K562 (cell line): Measurements from ENCODE around the gene NKIRAS1. TPM values are rescaled to one million over a fixed set of nuclear protein-coding genes. Genes with fewer than 3 reads are reported as not detected.
A peak's percentile ranks its signal among the peaks of the same experiment; 100 is the strongest.

ENCODE experiments used
- CEBPB ChIP-seq: fragments of 450-650 bp; IDR thresholded peaks from 2 replicates; pipeline ENCODE4 v1.6.1; 2016; ENCODE audit warnings: missing genetic modification characterization, missing compliant biosample characterization
- CEBPG ChIP-seq, 3 experiments: fragments of 200-800 bp in 1 of 3; sonication (Bioruptor generic) in 1 of 3; sonication (generic) in 1 of 3; formaldehyde crosslinking in 1 of 3; IDR thresholded peaks in 2 of 3; conservative IDR thresholded peaks in 1 of 3; 2 replicates each; pipeline versions ENCODE4 v1.6.1 to v1.8.0; 2016 to 2022; ENCODE audit warnings: missing compliant biosample characterization in 2 of 3, missing genetic modification characterization in 2 of 3, mild to moderate bottlenecking in 1 of 3, missing genetic modification reagents in 1 of 3
- CXXC5 ChIP-seq: fragments of 250-450 bp; sonication (Bioruptor Pico); IDR thresholded peaks from 2 replicates; pipeline ENCODE4 v1.8.0; 2022; ENCODE audit warnings: inconsistent platforms, mild to moderate bottlenecking, moderate library complexity
- FOXJ2 ChIP-seq: fragments of 200-800 bp; sonication (Bioruptor generic); IDR thresholded peaks from 2 replicates; pipeline ENCODE4 v1.6.1; 2016; ENCODE audit warnings: missing genetic modification characterization, missing compliant biosample characterization
- FOXP1 ChIP-seq: sonication (generic); formaldehyde crosslinking; IDR thresholded peaks from 2 replicates; pipeline ENCODE4 v1.8.0; 2022; ENCODE audit warnings: mild to moderate bottlenecking, missing genetic modification reagents
- ZFP36 ChIP-seq: fragments of 150-350 bp; IDR thresholded peaks from 2 replicates; pipeline ENCODE4 v1.6.1; 2018; ENCODE audit warnings: low read length, low read depth; ENCODE audit not compliant: partially characterized antibody
- ZNF224 ChIP-seq: sonication (generic); formaldehyde crosslinking; IDR thresholded peaks from 2 replicates; pipeline ENCODE4 v1.8.0; 2022; ENCODE audit warnings: mild to moderate bottlenecking, missing genetic modification reagents
- ZNF408 ChIP-seq: fragments of 250-450 bp; sonication (Bioruptor Pico); IDR thresholded peaks from 2 replicates; pipeline ENCODE4 v1.4.0; 2020; ENCODE audit warnings: low read depth, mild to moderate bottlenecking, moderate library complexity
- ZNF699 ChIP-seq: fragments of 250-450 bp; sonication (Bioruptor Pico); IDR thresholded peaks from 2 replicates; pipeline ENCODE4 v1.8.0; 2021; ENCODE audit warnings: mild to moderate bottlenecking, moderate library complexity; ENCODE audit not compliant: insufficient replicate concordance
- ZSCAN32 ChIP-seq: fragments of 450-650 bp; formaldehyde crosslinking; IDR thresholded peaks from 2 replicates; pipeline ENCODE4 v1.4.0; 2020; ENCODE audit warnings: mild to moderate bottlenecking, moderate library complexity
- polyA plus RNA-seq, 8 experiments: library from polyadenylated mRNA; depleted of rRNA in 4 of 8; stranded (reverse) in 5 of 8; unstranded in 3 of 8; fragments of >200 nt; fragmentation: Nextera tagmentation in 2 of 8; fragmentation: Illumina TruSeq in 1 of 8; extraction: Ambion mirVana in 2 of 8; extraction: Trizol in 1 of 8; gene quantifications; 2 replicates each; pipeline versions ENCODE4 v1.2.1 to v1.2.3, GENCODE V29; 2011 to 2014; ENCODE audit warnings: inconsistent platforms in 1 of 8, missing spikeins in 1 of 8
- total RNA-seq, 7 experiments: library from RNA; depleted of rRNA in 6 of 7; stranded (reverse); fragments of >200 nt in 6 of 7; fragmentation: Illumina TruSeq in 2 of 7; extraction: Trizol in 2 of 7; gene quantifications; 2 replicates each; pipeline versions ENCODE4 v1.2.1 to v1.2.3, GENCODE V29; 2011 to 2021; ENCODE audit warnings: low replicate concordance in 1 of 7
- TF ChIP-seq, protein P1 (sequence below): fragments of 250-450 bp; sonication (Bioruptor Pico); IDR thresholded peaks from 2 replicates; pipeline ENCODE4 v1.4.0; 2020; ENCODE audit warnings: borderline replicate concordance
- TF ChIP-seq, protein P2 (sequence below): fragments of 250-450 bp; sonication (Bioruptor Pico); IDR thresholded peaks from 2 replicates; pipeline ENCODE4 v1.4.0; 2020; ENCODE audit warnings: mild to moderate bottlenecking, moderate library complexity
- TF ChIP-seq, protein P3 (sequence below): fragments of 250-450 bp; sonication (Bioruptor Pico); IDR thresholded peaks from 2 replicates; pipeline ENCODE4 v1.9.0; 2021; ENCODE audit warnings: mild to moderate bottlenecking

The NKIRAS1 gene
- total and polyA plus RNA-seq, 9 of the 15 experiments (the other 6 are each of a cell fraction or from before 2014, with no cell fraction given) = 5.1 to 10.3 (median 6.3) TPM

DNA sequence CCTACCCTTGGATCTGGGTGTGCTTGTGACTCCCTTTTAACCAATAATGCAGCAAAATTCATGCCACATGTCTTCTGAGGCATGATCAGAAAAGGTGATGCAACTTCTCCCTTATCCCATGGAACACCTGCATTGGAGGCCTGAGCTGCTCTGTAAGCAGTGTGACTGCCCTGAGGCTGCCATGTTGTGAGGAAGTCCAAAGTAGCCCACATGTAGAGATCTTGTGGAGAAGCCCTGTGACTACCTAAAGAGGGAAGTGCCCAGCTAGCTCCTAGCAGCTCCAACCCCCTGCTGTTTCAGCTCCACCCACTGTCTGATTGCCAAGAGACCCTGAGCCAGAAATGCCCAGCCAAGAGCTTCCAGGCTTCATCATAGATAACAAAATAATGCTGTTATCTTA is 21.9 kb upstream of the NKIRAS1 start (continued):
- TF ChIP-seq ZNF699 (CRISPR knock-in tag) = no peak
- no peak for TF ChIP-seq ZNF408 (CRISPR knock-in tag)
- TF ChIP-seq, protein P1, sequence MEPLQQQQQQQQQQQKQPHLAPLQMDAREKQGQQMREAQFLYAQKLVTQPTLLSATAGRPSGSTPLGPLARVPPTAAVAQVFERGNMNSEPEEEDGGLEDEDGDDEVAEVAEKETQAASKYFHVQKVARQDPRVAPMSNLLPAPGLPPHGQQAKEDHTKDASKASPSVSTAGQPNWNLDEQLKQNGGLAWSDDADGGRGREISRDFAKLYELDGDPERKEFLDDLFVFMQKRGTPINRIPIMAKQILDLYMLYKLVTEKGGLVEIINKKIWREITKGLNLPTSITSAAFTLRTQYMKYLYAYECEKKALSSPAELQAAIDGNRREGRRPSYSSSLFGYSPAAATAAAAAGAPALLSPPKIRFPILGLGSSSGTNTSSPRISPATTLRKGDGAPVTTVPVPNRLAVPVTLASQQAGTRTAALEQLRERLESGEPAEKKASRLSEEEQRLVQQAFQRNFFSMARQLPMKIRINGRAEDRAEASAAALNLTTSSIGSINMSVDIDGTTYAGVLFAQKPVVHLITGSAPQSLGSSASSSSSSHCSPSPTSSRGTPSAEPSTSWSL = no peak
- TF ChIP-seq ZNF224 (CRISPR knock-in tag) = no peak
- TF ChIP-seq ZFP36 = no peak
- no peak for TF ChIP-seq ZSCAN32 (CRISPR knock-in tag)
- TF ChIP-seq, protein P2, sequence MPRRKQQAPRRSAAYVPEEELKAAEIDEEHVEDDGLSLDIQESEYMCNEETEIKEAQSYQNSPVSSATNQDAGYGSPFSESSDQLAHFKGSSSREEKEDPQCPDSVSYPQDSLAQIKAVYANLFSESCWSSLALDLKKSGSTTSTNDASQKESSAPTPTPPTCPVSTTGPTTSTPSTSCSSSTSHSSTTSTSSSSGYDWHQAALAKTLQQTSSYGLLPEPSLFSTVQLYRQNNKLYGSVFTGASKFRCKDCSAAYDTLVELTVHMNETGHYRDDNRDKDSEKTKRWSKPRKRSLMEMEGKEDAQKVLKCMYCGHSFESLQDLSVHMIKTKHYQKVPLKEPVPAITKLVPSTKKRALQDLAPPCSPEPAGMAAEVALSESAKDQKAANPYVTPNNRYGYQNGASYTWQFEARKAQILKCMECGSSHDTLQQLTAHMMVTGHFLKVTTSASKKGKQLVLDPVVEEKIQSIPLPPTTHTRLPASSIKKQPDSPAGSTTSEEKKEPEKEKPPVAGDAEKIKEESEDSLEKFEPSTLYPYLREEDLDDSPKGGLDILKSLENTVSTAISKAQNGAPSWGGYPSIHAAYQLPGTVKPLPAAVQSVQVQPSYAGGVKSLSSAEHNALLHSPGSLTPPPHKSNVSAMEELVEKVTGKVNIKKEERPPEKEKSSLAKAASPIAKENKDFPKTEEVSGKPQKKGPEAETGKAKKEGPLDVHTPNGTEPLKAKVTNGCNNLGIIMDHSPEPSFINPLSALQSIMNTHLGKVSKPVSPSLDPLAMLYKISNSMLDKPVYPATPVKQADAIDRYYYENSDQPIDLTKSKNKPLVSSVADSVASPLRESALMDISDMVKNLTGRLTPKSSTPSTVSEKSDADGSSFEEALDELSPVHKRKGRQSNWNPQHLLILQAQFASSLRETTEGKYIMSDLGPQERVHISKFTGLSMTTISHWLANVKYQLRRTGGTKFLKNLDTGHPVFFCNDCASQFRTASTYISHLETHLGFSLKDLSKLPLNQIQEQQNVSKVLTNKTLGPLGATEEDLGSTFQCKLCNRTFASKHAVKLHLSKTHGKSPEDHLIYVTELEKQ = no peak
- TF ChIP-seq CEBPG (CRISPR knock-in tag; IDR thresholded peaks at IDR 0.05) = peak; percentile 95
- peak; percentile 57 to 73 for TF ChIP-seq CEBPG (tag; conservative IDR thresholded peaks at IDR 0.05 in 1 of 2, IDR thresholded peaks at IDR 0.05 in 1 of 2)
- peak; percentile 83 for TF ChIP-seq CEBPB (tag)
- TF ChIP-seq FOXP1 (CRISPR knock-in tag) = no peak
- no peak for TF ChIP-seq FOXJ2 (tag)
- TF ChIP-seq CXXC5 (CRISPR knock-in tag) = peak; percentile 35
- TF ChIP-seq, protein P3, sequence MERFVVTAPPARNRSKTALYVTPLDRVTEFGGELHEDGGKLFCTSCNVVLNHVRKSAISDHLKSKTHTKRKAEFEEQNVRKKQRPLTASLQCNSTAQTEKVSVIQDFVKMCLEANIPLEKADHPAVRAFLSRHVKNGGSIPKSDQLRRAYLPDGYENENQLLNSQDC (CRISPR knock-in tag) = no peak
